Esophagus squamous epithelium (tissue), 4 donors: ENCODE results near the gene DLX1.

Source experiments
- POLR2A ChIP-seq, 4 donors: fragments of 450-650 bp; IDR thresholded peaks; one replicate each; pipeline ENCODE4 v1.6.1; 2017; ENCODE audit warnings: antibody characterized with exemption in 4 of 4, mild to moderate bottlenecking in 4 of 4, moderate library complexity in 3 of 4
- TF ChIP-seq, protein P1 (sequence below), 6 experiments: fragments of 450-650 bp in 4 of 6; fragments of 200-600 bp in 2 of 6; sonication (generic) in 2 of 6; IDR thresholded peaks; one replicate each; pipeline ENCODE4 v1.5.1; 2016 to 2019; ENCODE audit warnings: antibody characterized with exemption in 6 of 6, mild to moderate bottlenecking in 4 of 6, moderate library complexity in 4 of 6

DNA sequence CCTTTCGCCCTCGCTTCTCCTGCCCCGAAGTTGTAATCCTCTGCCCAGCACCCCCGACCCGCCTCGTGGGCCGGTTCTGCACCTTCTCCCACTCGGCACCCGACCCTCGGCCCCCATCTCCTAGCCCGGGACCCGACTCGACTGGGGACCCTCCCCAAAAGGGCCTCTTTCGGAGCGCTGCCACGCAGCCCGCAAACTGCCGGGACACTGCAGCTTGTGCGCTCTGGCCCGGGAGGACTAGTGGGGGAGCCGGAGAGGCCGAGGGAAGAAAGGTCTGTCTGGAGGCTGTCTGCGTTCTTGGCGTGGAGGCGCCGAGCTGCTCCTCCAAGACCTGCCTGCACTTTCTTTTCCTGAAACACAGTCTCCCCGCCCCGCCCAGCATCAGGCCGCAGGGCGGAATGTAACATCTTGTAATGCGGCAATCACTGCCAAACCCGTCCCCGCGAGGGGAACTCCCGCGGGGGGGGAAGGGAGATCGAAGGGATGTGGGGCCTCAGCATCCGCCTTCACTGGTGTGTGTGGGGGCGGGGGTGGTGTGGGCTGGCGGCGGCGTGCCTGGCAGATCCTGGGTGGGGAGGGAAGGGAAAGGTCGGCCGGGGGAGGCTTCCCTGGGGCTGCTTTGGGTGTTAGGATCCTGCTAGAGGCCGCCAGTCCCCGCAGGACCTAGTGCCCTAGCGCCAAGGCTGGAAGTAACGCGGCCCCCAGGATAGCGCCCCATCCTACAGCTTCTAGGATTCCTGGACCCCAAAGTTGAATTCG lies 10.0 kb downstream of the DLX1 start:
- TF ChIP-seq, protein P1, sequence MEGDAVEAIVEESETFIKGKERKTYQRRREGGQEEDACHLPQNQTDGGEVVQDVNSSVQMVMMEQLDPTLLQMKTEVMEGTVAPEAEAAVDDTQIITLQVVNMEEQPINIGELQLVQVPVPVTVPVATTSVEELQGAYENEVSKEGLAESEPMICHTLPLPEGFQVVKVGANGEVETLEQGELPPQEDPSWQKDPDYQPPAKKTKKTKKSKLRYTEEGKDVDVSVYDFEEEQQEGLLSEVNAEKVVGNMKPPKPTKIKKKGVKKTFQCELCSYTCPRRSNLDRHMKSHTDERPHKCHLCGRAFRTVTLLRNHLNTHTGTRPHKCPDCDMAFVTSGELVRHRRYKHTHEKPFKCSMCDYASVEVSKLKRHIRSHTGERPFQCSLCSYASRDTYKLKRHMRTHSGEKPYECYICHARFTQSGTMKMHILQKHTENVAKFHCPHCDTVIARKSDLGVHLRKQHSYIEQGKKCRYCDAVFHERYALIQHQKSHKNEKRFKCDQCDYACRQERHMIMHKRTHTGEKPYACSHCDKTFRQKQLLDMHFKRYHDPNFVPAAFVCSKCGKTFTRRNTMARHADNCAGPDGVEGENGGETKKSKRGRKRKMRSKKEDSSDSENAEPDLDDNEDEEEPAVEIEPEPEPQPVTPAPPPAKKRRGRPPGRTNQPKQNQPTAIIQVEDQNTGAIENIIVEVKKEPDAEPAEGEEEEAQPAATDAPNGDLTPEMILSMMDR (IDR thresholded peaks at IDR 0.05): no peak
- no peak for TF ChIP-seq POLR2A (IDR thresholded peaks at IDR 0.05)
